Astrocyte of the spinal cord (primary cell): Measurements from ENCODE around the gene TGM2.
A peak's percentile ranks its signal among the peaks of the same experiment; 100 is the strongest.

ENCODE experiments used
- DNase-seq: peaks from one replicate; pipeline ENCODE4 v3.0.0; 2011; ENCODE audit warnings: low read depth, low spot score
- H3K4me3 ChIP-seq: 2 replicates; pipeline ENCODE4 v1.5.1; 2011; ENCODE audit warnings: low read depth, mild to moderate bottlenecking, low read length, moderate library complexity
- CTCF ChIP-seq: IDR thresholded peaks from 2 replicates; pipeline ENCODE4 v1.5.1; 2012; ENCODE audit warnings: low read depth, mild to moderate bottlenecking, low read length, inconsistent platforms
- in situ Hi-C: cut with HindIII; loops from 2 replicates; pipeline ENCODE4 v1.10.0; 2017; ENCODE audit warnings: low sequenced_read_pairs

TGM2 gene

GRCh38 chr20:38126932-38127621 lies 38.0 kb downstream of the TGM2 start:
- no peak overlapping the region for H3K4me3 ChIP-seq
- in situ Hi-C loops = no loop called here
- DNase-seq = peak; percentile 80
- TF ChIP-seq CTCF = no peak

- in situ Hi-C loops = no loop called here
- no peak for DNase-seq
- no peak overlapping the region for H3K4me3 ChIP-seq
- no peak for TF ChIP-seq CTCF
Measured at GRCh38 chr20:38126146-38126921, 38.7 kb downstream of the TGM2 start.

GRCh38 chr20:38125157-38126056 lies 39.7 kb downstream of the TGM2 start:
- TF ChIP-seq CTCF = no peak
- in situ Hi-C loops = no loop called here
- peak; percentile 84 for DNase-seq

GRCh38 chr20:38123021-38123587 lies 42.0 kb downstream of the TGM2 start:
- in situ Hi-C loops = no loop called here
- H3K4me3 ChIP-seq = no peak overlapping the region
- TF ChIP-seq CTCF = no peak
- peak; percentile 65 for DNase-seq

More at GRCh38 chr20:38125157-38126056, 39.7 kb downstream of the TGM2 start:
- H3K4me3 ChIP-seq = no peak overlapping the region

GRCh38 chr20:38121741-38122140 lies 43.3 kb downstream of the TGM2 start:
- TF ChIP-seq CTCF = no peak
- DNase-seq = no peak
- no peak overlapping the region for H3K4me3 ChIP-seq
- in situ Hi-C loops = no loop called here

GRCh38 chr20:38120625-38120988 lies 44.5 kb downstream of the TGM2 start:
- TF ChIP-seq CTCF = no peak
- DNase-seq = no peak
- in situ Hi-C loops = no loop called here
- H3K4me3 ChIP-seq = no peak overlapping the region
